H7 (cell line): ENCODE measurements around the gene CAMSAP1. TPM values are rescaled to one million over a fixed set of nuclear protein-coding genes. Genes with fewer than 3 reads are reported as not detected.

ENCODE experiments used
- DNase-seq: peaks from one replicate; pipeline ENCODE4 v3.0.0; 2012
- H3K27me3 ChIP-seq: 2 replicates; pipeline ENCODE4 v1.6.0; 2011; ENCODE audit warnings: mild to moderate bottlenecking, low read length; ENCODE audit not compliant: control insufficient read depth, insufficient read depth
- H3K36me3 ChIP-seq: replicated peaks from 2 replicates; pipeline ENCODE4 v1.5.1; 2011; ENCODE audit warnings: low read length; ENCODE audit not compliant: control insufficient read depth, insufficient read depth
- H3K4me3 ChIP-seq: 2 replicates; pipeline ENCODE4 v1.5.1; 2011; ENCODE audit warnings: low read depth, mild to moderate bottlenecking, control low read depth, low read length, moderate library complexity; ENCODE audit not compliant: insufficient read depth
- total RNA-seq: library from RNA; depleted of rRNA; stranded (reverse); fragments of >200 nt; shearing (Covaris generic); gene quantifications from 2 replicates; pipeline ENCODE4 v1.2.3, GENCODE V29; 2014

Gene CAMSAP1
- total RNA-seq, 1 experiment from 2014 or later, result 26.3 TPM

GRCh38 chr9:135793221-135794056 is 113.9 kb downstream of the CAMSAP1 start:
- DNase-seq, result peak; percentile 58
- Histone ChIP-seq H3K4me3 (no peak overlapping the region), H3K27me3 (no peaks in the 10 kb centered on the region), H3K36me3 (no peaks in the 10 kb centered on the region)

DNA sequence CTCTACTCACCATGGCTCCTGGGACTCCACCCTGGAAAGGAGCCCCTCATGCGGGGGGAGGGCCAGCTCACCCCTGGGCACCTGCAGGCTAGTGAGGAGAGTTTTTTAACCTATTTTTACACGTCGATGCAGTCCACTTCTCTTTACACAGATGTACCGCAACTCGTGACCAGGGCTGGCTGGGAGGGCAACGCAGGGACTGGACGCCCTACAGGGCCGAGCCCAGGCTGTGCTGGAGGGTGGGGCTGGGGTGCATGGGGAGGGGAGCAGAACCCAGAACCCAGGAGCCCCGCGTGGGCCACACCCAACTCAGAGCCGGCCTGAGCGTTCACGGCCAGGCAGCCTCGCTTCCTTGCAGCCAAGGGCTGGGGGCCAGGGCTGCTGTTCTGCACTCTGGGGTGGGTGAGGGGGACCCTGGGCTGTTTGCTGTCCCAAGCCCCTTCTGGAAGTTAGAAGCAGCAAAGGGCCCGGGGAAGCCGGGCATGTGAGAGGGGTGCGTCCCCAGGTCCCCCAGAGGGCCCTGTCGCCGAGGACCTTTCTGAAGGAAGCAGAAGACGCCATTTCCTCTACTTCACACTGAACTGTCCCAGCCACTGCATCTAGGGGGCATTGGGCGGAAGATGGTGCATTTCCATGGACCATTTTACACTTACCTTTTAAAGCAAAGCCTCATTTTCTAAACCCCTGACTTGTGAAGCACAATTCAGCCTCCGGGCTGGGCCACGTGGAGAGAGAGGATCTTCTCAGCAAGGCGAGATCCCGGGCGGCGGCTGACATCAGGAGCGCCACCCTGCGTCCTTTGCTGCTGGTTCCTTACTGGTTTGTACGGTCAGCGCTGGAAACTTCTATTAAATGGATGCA is 114.8 kb downstream of the CAMSAP1 start:
- no peaks in the 10 kb centered on the region for H3K36me3 ChIP-seq
- DNase-seq, result peak; percentile 68
- no peaks in the 10 kb centered on the region for H3K27me3 ChIP-seq
- H3K4me3 ChIP-seq, result no peak overlapping the region

- DNase-seq, result peak; percentile 61
- Histone ChIP-seq H3K36me3 (no peaks in the 10 kb centered on the region), H3K27me3 (no peaks in the 10 kb centered on the region), H3K4me3 (no peak overlapping the region)
These were observed 115.7 kb downstream of the CAMSAP1 start for GRCh38 chr9:135791431-135792267.

DNA sequence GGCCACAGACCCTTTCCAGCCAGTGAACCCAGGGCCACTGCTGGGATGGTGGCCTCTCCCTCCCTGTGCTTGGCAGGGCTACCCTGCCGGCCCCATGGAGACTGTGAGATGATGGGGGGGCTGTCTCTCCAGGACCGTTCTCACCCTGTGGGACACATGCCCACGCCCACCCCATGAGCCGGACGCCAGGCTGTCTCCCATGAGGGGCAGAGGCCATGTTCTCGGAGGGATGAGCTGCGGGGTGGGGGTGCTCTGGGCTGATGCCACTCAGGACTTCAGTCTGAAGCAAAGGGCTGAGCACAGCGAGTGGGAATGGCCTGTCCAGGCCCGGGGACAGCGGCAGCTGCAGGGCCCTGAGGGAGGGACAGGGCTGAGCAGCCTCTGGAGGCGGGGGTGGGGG is 116.5 kb downstream of the CAMSAP1 start:
- Histone ChIP-seq H3K27me3 (no peaks in the 10 kb centered on the region), H3K4me3 (no peak overlapping the region), H3K36me3 (no peaks in the 10 kb centered on the region)
- no peak for DNase-seq

DNA sequence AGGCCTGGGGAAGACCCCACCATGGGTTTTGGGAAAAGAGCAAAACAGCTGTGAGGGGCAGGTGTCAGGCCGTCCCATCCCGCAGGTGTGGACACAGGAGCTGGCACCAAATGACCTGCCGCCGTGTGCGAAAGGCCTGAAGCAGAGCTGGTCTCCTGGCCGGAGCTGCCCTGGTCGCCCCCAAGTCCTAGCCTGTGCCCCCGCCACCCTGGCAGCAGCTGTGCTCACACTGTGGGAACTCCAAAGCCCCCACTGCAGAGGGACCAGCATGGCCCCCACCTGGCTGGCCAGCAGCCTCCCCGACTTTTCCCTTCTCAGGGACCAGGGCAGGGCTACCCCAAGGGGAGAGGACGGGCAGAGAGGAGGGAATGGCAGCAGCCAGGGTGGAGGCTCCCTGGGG is 117.0 kb downstream of the CAMSAP1 start:
- no peak overlapping the region for H3K4me3 ChIP-seq
- H3K27me3 ChIP-seq, result no peaks in the 10 kb centered on the region
- no peak for DNase-seq
- H3K36me3 ChIP-seq, result no peaks in the 10 kb centered on the region

DNA sequence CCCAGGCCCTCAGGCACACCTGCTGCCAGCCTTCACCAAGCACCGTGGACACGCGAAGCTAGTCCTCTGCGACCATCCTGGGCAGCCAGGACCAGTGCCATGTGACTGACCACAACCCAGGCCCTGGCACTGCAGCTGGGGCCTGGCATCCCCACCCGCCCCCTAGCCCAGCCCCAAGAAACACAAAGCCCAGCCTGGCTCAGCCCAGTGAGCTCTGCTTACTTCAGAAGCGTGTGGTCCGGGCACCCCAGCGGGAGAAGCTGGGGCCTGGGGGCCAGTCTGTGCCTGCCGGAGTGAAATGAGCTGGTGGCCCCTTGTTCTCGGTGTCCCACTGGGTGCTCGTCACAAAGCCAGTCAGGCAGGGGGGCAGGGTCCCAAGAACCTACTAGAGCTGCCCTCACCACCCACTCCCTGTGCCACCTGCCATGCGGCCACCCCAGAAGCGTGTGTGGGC is 117.5 kb downstream of the CAMSAP1 start:
- DNase-seq, result peak; percentile 57
- Histone ChIP-seq H3K36me3 (no peaks in the 10 kb centered on the region), H3K27me3 (no peaks in the 10 kb centered on the region), H3K4me3 (no peak overlapping the region)

DNA sequence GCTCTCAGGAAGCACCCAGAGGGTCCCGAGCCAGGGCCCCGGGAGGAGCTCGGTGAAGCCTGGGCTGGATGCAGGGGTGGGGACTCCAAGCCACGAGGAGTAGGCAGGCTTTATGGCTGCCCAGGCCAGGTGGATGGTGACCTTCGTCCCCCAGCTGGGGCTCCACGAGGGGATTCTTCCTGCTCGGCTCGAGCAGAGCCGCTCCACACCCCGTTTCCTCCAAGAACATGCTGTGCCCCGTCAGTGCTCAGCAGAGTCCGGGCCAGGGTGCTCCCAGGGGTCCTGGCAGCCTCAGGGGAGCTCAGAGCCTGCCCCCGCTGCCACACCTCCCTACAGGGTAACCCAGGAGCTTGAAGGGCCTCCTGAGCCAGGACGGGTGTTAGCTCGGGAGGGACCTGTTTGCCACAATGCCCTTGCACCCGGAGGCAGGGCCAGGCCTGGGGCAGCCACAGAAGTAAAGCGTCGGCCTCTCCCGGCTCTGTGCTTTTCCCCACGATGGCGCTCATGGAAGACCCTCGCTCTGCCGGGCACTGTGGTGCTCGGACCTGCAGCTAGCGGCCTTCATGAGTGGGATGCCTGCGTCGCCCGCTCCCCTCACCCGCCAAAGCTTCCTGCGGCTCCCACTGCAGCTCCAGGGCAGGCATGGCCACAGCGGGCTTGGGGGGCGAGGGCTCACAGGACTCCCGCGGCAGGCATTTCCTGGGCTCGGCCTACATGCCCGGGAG is 118.6 kb downstream of the CAMSAP1 start:
- DNase-seq, result peak; percentile 61
- H3K4me3 ChIP-seq, result no peak overlapping the region

GRCh38 chr9:135787776-135788575 is 119.4 kb downstream of the CAMSAP1 start:
- peak; percentile 62 for DNase-seq
- no peak overlapping the region for H3K4me3 ChIP-seq
- H3K27me3 ChIP-seq, result no peaks in the 10 kb centered on the region
- no peaks in the 10 kb centered on the region for H3K36me3 ChIP-seq

More for the DNA sequence above, 118.6 kb downstream of the CAMSAP1 start:
- no peaks in the 10 kb centered on the region for H3K36me3 ChIP-seq
- H3K27me3 ChIP-seq, result no peaks in the 10 kb centered on the region

GRCh38 chr9:135787317-135787716 is 120.0 kb downstream of the CAMSAP1 start:
- DNase-seq, result peak; percentile 66
- H3K27me3 ChIP-seq, result no peaks in the 10 kb centered on the region
- H3K4me3 ChIP-seq, result no peak overlapping the region
- no peaks in the 10 kb centered on the region for H3K36me3 ChIP-seq

GRCh38 chr9:135786146-135786690 is 121.1 kb downstream of the CAMSAP1 start:
- Histone ChIP-seq H3K27me3 (no peaks in the 10 kb centered on the region), H3K4me3 (no peak overlapping the region), H3K36me3 (no peaks in the 10 kb centered on the region)
- DNase-seq, result peak; percentile 77

- no peak overlapping the region for H3K4me3 ChIP-seq
- no peaks in the 10 kb centered on the region for H3K36me3 ChIP-seq
- H3K27me3 ChIP-seq, result no peaks in the 10 kb centered on the region
- DNase-seq, result no peak
These were observed 122.3 kb downstream of the CAMSAP1 start for GRCh38 chr9:135785013-135785575.

DNA sequence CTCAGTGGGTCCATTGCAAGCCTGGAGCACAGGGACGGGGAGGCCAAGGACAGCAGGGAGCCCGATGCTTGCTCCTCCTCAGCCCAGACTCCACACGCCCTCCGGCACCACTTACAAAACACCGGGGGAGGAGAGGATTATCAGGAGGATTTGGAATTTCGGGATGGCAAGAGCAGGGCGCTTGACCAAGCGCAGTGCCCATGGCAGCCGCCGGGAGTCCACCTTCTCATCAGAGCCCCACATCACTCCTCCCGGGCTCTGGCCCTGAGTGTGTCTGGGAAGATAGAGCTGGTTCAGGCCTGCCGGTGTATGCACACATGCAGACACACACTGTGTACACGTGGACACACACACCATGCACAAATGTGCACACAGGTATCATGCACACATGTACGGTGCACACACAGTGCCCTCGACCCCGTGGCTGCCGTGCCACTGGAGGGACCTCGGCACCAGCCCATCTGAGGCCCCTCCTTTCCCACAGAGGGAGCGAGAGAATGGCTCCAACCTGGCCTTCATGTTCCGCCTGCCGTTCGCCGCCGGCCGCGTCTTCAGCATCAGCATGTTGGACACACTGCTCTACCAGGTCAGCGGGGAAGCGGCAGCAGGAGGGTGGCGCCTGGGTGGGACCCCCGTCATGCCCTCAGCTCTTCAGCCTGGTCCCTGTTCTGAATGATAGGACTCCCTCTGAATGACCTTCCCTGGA is 123.7 kb downstream of the CAMSAP1 start:
- Histone ChIP-seq H3K4me3 (no peak overlapping the region), H3K36me3 (no peaks in the 10 kb centered on the region), H3K27me3 (no peaks in the 10 kb centered on the region)
- peak; percentile 85 for DNase-seq
